MM.1S (cell line): ENCODE measurements around the gene CERS3.

ENCODE experiments used
- EZH2 ChIP-seq: fragments of 300-600 bp; sonication (generic); optimal IDR thresholded peaks from 2 replicates; pipeline ENCODE3; 2017; ENCODE audit warnings: low read depth, mild to moderate bottlenecking, antibody characterized with exemption, low read length, mixed read lengths
- EZH2phosphoT487 ChIP-seq: fragments of 300-600 bp; sonication (generic); IDR thresholded peaks from 2 replicates; pipeline ENCODE4 v1.6.1; 2018; ENCODE audit warnings: antibody characterized with exemption, low read length
- TF ChIP-seq, protein P1 (sequence below): fragments of 300-600 bp; sonication (generic); IDR thresholded peaks from 2 replicates; pipeline ENCODE4 v1.5.1; 2016; ENCODE audit warnings: antibody characterized with exemption, low read length, mixed read lengths

DNA sequence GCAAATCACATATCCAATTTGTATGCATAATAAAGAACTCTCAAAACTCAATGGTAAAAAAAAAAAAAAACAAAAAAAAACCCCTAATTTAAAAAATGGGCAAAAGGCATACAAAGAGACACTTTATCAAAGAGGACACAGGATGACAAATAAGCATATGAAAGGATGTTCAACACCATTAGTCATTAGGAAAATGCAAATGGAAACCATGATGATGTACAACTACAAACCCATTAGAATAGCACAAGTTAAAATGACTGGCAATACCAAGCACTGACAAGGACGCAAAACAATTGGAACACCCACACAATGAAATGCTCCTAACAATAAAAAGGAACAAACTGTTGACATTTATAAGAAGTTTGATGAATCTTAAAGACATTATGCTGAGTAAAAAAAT is 123.6 kb downstream of the CERS3 start:
- TF ChIP-seq EZH2 (no peak), EZH2phosphoT487 (no peak)
- TF ChIP-seq, protein P1, sequence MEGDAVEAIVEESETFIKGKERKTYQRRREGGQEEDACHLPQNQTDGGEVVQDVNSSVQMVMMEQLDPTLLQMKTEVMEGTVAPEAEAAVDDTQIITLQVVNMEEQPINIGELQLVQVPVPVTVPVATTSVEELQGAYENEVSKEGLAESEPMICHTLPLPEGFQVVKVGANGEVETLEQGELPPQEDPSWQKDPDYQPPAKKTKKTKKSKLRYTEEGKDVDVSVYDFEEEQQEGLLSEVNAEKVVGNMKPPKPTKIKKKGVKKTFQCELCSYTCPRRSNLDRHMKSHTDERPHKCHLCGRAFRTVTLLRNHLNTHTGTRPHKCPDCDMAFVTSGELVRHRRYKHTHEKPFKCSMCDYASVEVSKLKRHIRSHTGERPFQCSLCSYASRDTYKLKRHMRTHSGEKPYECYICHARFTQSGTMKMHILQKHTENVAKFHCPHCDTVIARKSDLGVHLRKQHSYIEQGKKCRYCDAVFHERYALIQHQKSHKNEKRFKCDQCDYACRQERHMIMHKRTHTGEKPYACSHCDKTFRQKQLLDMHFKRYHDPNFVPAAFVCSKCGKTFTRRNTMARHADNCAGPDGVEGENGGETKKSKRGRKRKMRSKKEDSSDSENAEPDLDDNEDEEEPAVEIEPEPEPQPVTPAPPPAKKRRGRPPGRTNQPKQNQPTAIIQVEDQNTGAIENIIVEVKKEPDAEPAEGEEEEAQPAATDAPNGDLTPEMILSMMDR, result no peak
